Ishikawa (cell line): ENCODE data around the gene SAP130.
A peak's percentile ranks its signal among the peaks of the same experiment; 100 is the strongest.

Experiments
- CEBPB ChIP-seq: IDR thresholded peaks from 2 replicates; pipeline ENCODE4 v1.6.1; 2012
- CREB1 ChIP-seq: IDR thresholded peaks from 2 replicates; pipeline ENCODE4 v1.6.1; 2012; ENCODE audit warnings: low read depth
- EGR1 ChIP-seq: IDR thresholded peaks from 2 replicates; pipeline ENCODE4 v1.6.1; 2012
- EP300 ChIP-seq: IDR thresholded peaks from 2 replicates; pipeline ENCODE4 v1.6.1; 2012; ENCODE audit warnings: borderline replicate concordance
- FOXM1 ChIP-seq: IDR thresholded peaks from 2 replicates; pipeline ENCODE4 v1.6.1; 2012; ENCODE audit warnings: low read depth, borderline replicate concordance
- MAX ChIP-seq: IDR thresholded peaks from 2 replicates; pipeline ENCODE4 v1.6.1; 2012
- NFIC ChIP-seq: IDR thresholded peaks from 2 replicates; pipeline ENCODE4 v1.6.1; 2012
- RAD21 ChIP-seq: IDR thresholded peaks from 2 replicates; pipeline ENCODE4 v1.6.1; 2012; ENCODE audit warnings: low read depth
- TAF1 ChIP-seq: IDR thresholded peaks from 2 replicates; pipeline ENCODE4 v1.6.1; 2012; ENCODE audit warnings: low read depth, mild to moderate bottlenecking
- TCF12 ChIP-seq: IDR thresholded peaks from 2 replicates; pipeline ENCODE4 v1.6.1; 2012; ENCODE audit warnings: low read depth
- TEAD4 ChIP-seq: IDR thresholded peaks from 2 replicates; pipeline ENCODE4 v1.6.1; 2012
- USF1 ChIP-seq: IDR thresholded peaks from 2 replicates; pipeline ENCODE4 v1.6.1; 2012
- YY1 ChIP-seq: IDR thresholded peaks from 2 replicates; pipeline ENCODE4 v1.6.1; 2012; ENCODE audit warnings: low read depth
- ZBTB7A ChIP-seq: IDR thresholded peaks from 2 replicates; pipeline ENCODE4 v1.6.1; 2012; ENCODE audit warnings: low read depth
- TF ChIP-seq, protein P1 (sequence below): IDR thresholded peaks from 2 replicates; pipeline ENCODE4 v1.6.1; 2012; ENCODE audit warnings: low read depth, mild to moderate bottlenecking

Gene SAP130

DNA sequence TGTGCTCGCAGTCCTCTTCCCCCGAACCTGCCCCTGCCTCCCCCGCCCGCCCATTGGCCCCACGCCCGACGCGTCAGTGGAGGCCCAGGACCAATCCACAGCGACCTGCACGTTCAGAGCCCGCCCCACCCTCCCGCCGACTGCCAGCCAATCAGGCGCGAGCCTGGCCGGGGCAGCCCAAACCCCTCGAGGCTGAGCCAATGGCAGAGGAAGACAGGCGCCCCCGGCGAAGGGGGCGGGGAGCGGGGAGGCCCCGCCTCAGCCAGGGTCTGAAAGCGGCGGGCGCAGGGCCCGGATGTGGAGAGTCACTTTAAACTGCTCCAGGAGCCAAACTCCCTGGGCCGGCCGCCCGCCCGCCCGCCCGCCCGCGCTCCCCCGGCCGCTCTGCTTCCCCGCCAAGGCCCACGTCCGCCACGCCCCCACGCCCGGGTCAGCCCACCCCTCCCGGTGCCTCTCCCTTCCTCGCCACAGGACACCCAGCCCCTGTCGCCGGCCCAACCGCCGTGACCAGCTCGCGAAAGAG lies 520 bp downstream of the SAP130 start:
- TF ChIP-seq TCF12 (no peak), YY1 (no peak), ZBTB7A (no peak), TAF1 (peak; percentile 58), TEAD4 (no peak), CEBPB (no peak), CREB1 (peak; percentile 58; the same call in 1 of the 2 replicates), NFIC (no peak), MAX (no peak)

DNA sequence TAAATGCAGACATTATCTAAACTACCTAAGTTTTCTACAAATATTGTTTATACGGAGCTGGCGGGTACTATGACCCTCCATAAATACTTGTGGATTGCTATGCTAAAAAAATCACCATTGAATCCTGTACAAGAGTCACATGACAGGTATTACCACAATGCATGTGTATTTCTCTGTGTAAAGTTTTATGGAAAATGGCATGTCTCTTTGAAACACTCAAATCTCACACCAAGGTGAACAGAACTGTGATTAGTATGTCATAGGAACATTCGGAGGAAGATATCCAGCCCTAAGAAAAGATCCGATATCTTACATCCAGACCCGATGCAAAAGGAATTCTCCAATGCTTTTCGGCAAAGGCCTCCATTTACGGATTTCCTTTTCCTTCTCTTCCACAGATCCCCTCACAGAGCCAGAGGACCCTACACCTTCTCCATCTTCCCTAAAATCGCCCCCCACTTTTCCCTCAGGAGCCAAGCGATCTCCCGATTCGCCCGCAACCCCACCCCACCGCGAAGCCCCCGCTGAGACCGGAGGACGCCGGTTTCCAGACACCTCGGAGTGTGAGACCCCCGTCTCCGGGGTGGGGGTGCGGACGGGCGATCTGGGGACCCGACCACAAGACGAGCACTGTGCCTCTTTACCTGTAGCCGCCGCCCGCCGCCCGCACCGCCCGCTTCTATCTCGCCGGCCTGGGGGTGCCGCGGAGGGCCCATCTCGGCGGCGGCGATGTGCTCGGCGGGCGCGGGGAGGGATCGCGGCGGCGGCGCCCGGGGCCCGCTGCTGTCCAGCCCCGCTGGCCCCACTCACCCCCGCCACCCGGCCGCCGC lies 1.2 kb downstream of the SAP130 start:
- TF ChIP-seq EP300 (no peak), RAD21 (no peak), TCF12 (no peak), USF1 (peak; percentile 56; the same call in 1 of the 2 replicates), ZBTB7A (0 out of 2 replicates have a peak, but pooled peaks have one; percentile 50), CREB1 (no peak), CEBPB (no peak), EGR1 (no peak)
- TF ChIP-seq, protein P1, sequence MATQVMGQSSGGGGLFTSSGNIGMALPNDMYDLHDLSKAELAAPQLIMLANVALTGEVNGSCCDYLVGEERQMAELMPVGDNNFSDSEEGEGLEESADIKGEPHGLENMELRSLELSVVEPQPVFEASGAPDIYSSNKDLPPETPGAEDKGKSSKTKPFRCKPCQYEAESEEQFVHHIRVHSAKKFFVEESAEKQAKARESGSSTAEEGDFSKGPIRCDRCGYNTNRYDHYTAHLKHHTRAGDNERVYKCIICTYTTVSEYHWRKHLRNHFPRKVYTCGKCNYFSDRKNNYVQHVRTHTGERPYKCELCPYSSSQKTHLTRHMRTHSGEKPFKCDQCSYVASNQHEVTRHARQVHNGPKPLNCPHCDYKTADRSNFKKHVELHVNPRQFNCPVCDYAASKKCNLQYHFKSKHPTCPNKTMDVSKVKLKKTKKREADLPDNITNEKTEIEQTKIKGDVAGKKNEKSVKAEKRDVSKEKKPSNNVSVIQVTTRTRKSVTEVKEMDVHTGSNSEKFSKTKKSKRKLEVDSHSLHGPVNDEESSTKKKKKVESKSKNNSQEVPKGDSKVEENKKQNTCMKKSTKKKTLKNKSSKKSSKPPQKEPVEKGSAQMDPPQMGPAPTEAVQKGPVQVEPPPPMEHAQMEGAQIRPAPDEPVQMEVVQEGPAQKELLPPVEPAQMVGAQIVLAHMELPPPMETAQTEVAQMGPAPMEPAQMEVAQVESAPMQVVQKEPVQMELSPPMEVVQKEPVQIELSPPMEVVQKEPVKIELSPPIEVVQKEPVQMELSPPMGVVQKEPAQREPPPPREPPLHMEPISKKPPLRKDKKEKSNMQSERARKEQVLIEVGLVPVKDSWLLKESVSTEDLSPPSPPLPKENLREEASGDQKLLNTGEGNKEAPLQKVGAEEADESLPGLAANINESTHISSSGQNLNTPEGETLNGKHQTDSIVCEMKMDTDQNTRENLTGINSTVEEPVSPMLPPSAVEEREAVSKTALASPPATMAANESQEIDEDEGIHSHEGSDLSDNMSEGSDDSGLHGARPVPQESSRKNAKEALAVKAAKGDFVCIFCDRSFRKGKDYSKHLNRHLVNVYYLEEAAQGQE = peak; percentile 31; the same call in 1 of the 2 replicates

GRCh38 chr2:128024816-128025215 lies 3.0 kb downstream of the SAP130 start:
- no peak for TF ChIP-seq CEBPB
- TF ChIP-seq NFIC = no peak
- no peak for TF ChIP-seq TAF1
- TF ChIP-seq RAD21 = no peak
- no peak for TF ChIP-seq TCF12
- TF ChIP-seq USF1 = no peak
- TF ChIP-seq, protein P1 = no peak
- no peak for TF ChIP-seq TEAD4
- no peak for TF ChIP-seq FOXM1
- no peak for TF ChIP-seq YY1
- TF ChIP-seq EGR1 = no peak
- no peak for TF ChIP-seq ZBTB7A
- TF ChIP-seq EP300 = no peak

- no peak for TF ChIP-seq TCF12
- no peak for TF ChIP-seq RAD21
- no peak for TF ChIP-seq USF1
- TF ChIP-seq CEBPB = no peak
- no peak for TF ChIP-seq MAX
- TF ChIP-seq TEAD4 = no peak
- no peak for TF ChIP-seq YY1
- no peak for TF ChIP-seq EGR1
- no peak for TF ChIP-seq FOXM1
Measured at GRCh38 chr2:128017561-128017960, 10.3 kb downstream of the SAP130 start.

DNA sequence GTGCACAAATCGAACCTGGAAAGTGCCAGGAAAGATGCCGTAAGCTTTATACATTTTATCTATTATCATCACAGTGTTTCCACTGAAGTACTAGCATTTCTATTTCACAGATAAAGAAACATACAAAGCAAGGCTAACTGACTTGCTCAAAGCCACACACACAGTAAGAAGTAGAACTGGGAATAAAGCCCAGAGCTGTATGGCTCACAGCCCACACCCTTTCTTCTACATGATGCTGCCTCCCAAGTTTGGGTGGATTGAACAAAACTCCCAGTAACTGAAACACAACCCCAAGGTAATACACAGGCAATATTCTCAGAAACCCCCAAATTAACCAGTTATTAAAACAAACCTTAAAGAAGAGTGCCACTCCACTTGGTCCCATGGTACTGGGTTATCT lies 11.2 kb downstream of the SAP130 start:
- TF ChIP-seq TAF1 (no peak), CREB1 (no peak), TCF12 (no peak), MAX (no peak), ZBTB7A (no peak), CEBPB (no peak), YY1 (no peak), FOXM1 (no peak), EP300 (no peak), EGR1 (no peak), NFIC (no peak), RAD21 (no peak)
